Thyroid gland (tissue), 4 donors: ENCODE data around the gene KPNA1. TPM values are rescaled to one million over a fixed set of nuclear protein-coding genes. Genes with fewer than 3 reads are reported as not detected.

Experiments
- DNase-seq, 2 donors: peaks; one replicate each; pipeline ENCODE4 v3.0.0-alpha.2; 2019
- H3K27ac ChIP-seq, 3 donors: fragments of 200-600 bp; sonication (generic); 1 replicate in 2 of 3; 2 replicates in 1 of 3; pipeline ENCODE4 v1.5.1; 2016 to 2019; ENCODE audit warnings: mild to moderate bottlenecking in 1 of 3, moderate library complexity in 1 of 3
- H3K27me3 ChIP-seq: fragments of 200-600 bp; sonication (generic); one replicate; pipeline ENCODE4 v1.5.1; 2019
- H3K36me3 ChIP-seq, 2 donors: fragments of 200-600 bp; sonication (generic); one replicate each; pipeline ENCODE4 v1.5.1; 2016 to 2019
- H3K4me1 ChIP-seq, 2 donors: fragments of 200-600 bp; sonication (generic); one replicate each; pipeline ENCODE4 v1.5.1; 2017 to 2019
- H3K4me3 ChIP-seq, 3 donors: fragments of 200-600 bp; sonication (generic); replicated peaks in 1 of 3; 1 replicate in 2 of 3; 2 replicates in 1 of 3; pipeline ENCODE4 v1.5.1; 2016; ENCODE audit warnings: mild to moderate bottlenecking in 1 of 3
- H3K9me3 ChIP-seq: fragments of 200-600 bp; sonication (generic); one replicate; pipeline ENCODE4 v1.5.1; 2017
- POLR2A ChIP-seq, 2 donors: fragments of 450-650 bp; IDR thresholded peaks; one replicate each; pipeline ENCODE4 v1.6.1; 2017; ENCODE audit warnings: antibody characterized with exemption in 2 of 2, mild to moderate bottlenecking in 2 of 2, moderate library complexity in 1 of 2
- WGBS, 2 donors: methylation state at CpG; one replicate each; pipeline ENCODE4 v1.1.5; 2017; 5-methylcytosine and 5-hydroxymethylcytosine counted together
- intact Hi-C: fragments of 100-400 bp; cut with DNase I; formaldehyde crosslinking; loops from one replicate; pipeline ENCODE4 v1.15.1; 2023
- total RNA-seq, 4 donors: library from RNA; depleted of rRNA; stranded (reverse); fragments of >200 nt; gene quantifications; one replicate each; pipeline ENCODE4 v1.2.3, GENCODE V29; 2016
- TF ChIP-seq, protein P1 (sequence below), 6 experiments: fragments of 200-600 bp in 3 of 6; fragments of 450-650 bp in 3 of 6; sonication (generic) in 3 of 6; IDR thresholded peaks; one replicate each; pipeline ENCODE4 v1.5.1; 2016 to 2019; ENCODE audit warnings: antibody characterized with exemption in 6 of 6, mild to moderate bottlenecking in 2 of 6, inconsistent platforms in 1 of 6, moderate library complexity in 1 of 6

Gene KPNA1
- total RNA-seq, 4 donors from 2014 or later, result 33.8 to 61.8 (median 40.9) TPM

- H3K4me1 ChIP-seq, result no peaks in the 10 kb centered on the region
- WGBS, 2 donors, result 98 to 100% methylated on average over 4 of the region's 4 CpGs
- no peak overlapping the region for H3K4me3 ChIP-seq
- TF ChIP-seq, protein P1, sequence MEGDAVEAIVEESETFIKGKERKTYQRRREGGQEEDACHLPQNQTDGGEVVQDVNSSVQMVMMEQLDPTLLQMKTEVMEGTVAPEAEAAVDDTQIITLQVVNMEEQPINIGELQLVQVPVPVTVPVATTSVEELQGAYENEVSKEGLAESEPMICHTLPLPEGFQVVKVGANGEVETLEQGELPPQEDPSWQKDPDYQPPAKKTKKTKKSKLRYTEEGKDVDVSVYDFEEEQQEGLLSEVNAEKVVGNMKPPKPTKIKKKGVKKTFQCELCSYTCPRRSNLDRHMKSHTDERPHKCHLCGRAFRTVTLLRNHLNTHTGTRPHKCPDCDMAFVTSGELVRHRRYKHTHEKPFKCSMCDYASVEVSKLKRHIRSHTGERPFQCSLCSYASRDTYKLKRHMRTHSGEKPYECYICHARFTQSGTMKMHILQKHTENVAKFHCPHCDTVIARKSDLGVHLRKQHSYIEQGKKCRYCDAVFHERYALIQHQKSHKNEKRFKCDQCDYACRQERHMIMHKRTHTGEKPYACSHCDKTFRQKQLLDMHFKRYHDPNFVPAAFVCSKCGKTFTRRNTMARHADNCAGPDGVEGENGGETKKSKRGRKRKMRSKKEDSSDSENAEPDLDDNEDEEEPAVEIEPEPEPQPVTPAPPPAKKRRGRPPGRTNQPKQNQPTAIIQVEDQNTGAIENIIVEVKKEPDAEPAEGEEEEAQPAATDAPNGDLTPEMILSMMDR (IDR thresholded peaks at IDR 0.05), result no peak
- TF ChIP-seq POLR2A (IDR thresholded peaks at IDR 0.05), result no peak
- intact Hi-C loops, result no loop called here
- peaks cover 0 to 33% of the 10 kb centered on the region in 2 donors for H3K36me3 ChIP-seq
- H3K9me3 ChIP-seq, result no peaks in the 10 kb centered on the region
- no peak overlapping the region for H3K27ac ChIP-seq
- H3K27me3 ChIP-seq, result no peaks in the 10 kb centered on the region
- DNase-seq, result no peak
These were observed 108.5 kb downstream of the KPNA1 start for GRCh38 chr3:122406198-122406597.

DNA sequence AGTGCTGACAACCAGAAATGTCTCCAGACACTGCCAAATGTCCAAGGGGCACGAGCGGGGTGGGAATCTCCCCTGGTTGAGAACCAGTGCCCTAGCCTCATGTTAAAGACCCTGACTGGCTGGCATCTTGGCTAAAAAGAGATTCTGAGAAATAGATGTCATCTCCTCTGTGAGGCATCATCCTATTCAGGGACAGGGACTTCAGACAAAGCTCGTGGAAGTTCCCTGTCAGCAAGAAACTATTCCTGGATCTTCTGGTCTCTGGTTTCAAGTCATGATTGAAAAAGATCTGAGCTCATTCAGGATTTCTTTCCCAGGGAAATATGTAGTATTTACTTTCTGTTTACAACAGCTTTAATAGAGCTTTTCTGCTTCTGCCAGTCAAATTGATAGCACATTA is 109.7 kb downstream of the KPNA1 start:
- no peak for DNase-seq
- TF ChIP-seq POLR2A (IDR thresholded peaks at IDR 0.05), result no peak
- TF ChIP-seq, protein P1 (IDR thresholded peaks at IDR 0.05), result no peak
- no peaks in the 10 kb centered on the region for H3K27me3 ChIP-seq
- no peak overlapping the region for H3K4me3 ChIP-seq
- intact Hi-C loops, result no loop called here
- H3K27ac ChIP-seq, result no peak overlapping the region
- H3K9me3 ChIP-seq, result no peaks in the 10 kb centered on the region
- H3K4me1 ChIP-seq, result no peaks in the 10 kb centered on the region
- WGBS, 2 donors, result 88% methylated on average over 3 of the region's 3 CpGs
- peaks cover 0 to 26% of the 10 kb centered on the region in 2 donors for H3K36me3 ChIP-seq

- H3K4me3 ChIP-seq, result no peak overlapping the region
- no peaks in the 10 kb centered on the region for H3K9me3 ChIP-seq
- TF ChIP-seq POLR2A (IDR thresholded peaks at IDR 0.05), result no peak
- TF ChIP-seq, protein P1 (IDR thresholded peaks at IDR 0.05), result no peak
- intact Hi-C loops, result no loop called here
- H3K27me3 ChIP-seq, result no peaks in the 10 kb centered on the region
- no peak for DNase-seq
- H3K4me1 ChIP-seq, result no peaks in the 10 kb centered on the region
- H3K27ac ChIP-seq, result no peak overlapping the region
- peaks cover 0 to 22% of the 10 kb centered on the region in 2 donors for H3K36me3 ChIP-seq
- 92 to 93% methylated on average over 6 of the region's 6 CpGs for WGBS, 2 donors
These were observed 111.2 kb downstream of the KPNA1 start for GRCh38 chr3:122403489-122403888.

DNA sequence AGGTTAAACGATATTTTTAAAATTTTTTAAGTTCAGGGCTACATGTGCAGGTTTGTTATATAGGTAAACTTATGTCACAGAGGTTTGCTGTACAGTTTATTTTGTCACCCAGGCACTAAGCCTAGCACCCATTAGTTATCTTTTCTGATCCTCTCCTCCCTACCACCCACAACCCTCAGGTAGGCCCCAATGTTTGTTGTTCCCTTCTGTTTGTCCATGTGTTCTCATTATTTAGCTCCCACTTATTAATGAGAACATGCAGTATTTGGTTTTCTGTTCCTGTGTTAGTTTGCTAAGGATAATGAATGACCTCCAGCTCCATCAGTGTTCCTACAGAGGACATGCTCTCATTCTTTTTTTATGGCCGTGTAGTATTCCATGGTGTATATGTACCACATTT is 115.8 kb downstream of the KPNA1 start:
- WGBS, 2 donors, result 94 to 98% methylated on average over 2 of the region's 2 CpGs
- no peaks in the 10 kb centered on the region for H3K9me3 ChIP-seq
- H3K27ac ChIP-seq, result no peak overlapping the region
- peaks cover 0 to 9% of the 10 kb centered on the region in 2 donors for H3K36me3 ChIP-seq
- DNase-seq, result no peak
- intact Hi-C loops, result no loop called here
- H3K27me3 ChIP-seq, result no peaks in the 10 kb centered on the region
- no peaks in the 10 kb centered on the region for H3K4me1 ChIP-seq
- no peak overlapping the region for H3K4me3 ChIP-seq
- TF ChIP-seq, protein P1 (IDR thresholded peaks at IDR 0.05), result no peak
- no peak for TF ChIP-seq POLR2A (IDR thresholded peaks at IDR 0.05)

DNA sequence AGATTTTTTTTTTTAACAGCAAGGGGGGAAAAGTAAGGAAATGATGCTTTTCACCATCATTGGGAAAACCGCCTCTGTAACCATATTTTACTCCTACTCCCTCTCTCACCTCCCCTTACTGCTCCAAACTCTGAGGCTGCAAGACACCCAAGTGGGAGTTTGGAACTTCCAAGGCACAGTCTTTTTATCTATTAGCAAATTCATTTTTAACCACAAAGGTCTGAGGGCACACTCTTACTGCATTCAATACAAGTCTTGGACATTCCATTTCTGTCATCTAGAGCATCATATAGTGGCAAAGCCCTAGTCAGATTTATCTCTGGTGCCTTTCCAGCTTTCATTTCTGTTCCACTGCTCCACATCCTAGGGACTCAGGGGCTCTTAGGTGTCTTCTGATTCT is 117.5 kb downstream of the KPNA1 start:
- TF ChIP-seq, protein P1 (IDR thresholded peaks at IDR 0.05), result no peak
- TF ChIP-seq POLR2A (IDR thresholded peaks at IDR 0.05), result no peak
- Histone ChIP-seq H3K27ac (no peak overlapping the region), H3K27me3 (no peaks in the 10 kb centered on the region), H3K36me3 (no peaks in the 10 kb centered on the region), H3K4me3 (no peak overlapping the region), H3K4me1 (no peaks in the 10 kb centered on the region), H3K9me3 (no peaks in the 10 kb centered on the region)
- 98% methylated on average over 1 of the region's 1 CpG for WGBS, 2 donors
- intact Hi-C loops, result no loop called here
- DNase-seq, result no peak
